HG03354 (cell line): ENCODE data around the gene TNFRSF1A.

Experiments used
- ATAC-seq: cut with Tn5 transposase; IDR thresholded peaks from one replicate; pipeline ENCODE4 v1.9.1; 2021; ENCODE audit warnings: mild to moderate bottlenecking; ENCODE audit not compliant: unreplicated experiment, poor library complexity, severe bottlenecking

The TNFRSF1A gene

DNA sequence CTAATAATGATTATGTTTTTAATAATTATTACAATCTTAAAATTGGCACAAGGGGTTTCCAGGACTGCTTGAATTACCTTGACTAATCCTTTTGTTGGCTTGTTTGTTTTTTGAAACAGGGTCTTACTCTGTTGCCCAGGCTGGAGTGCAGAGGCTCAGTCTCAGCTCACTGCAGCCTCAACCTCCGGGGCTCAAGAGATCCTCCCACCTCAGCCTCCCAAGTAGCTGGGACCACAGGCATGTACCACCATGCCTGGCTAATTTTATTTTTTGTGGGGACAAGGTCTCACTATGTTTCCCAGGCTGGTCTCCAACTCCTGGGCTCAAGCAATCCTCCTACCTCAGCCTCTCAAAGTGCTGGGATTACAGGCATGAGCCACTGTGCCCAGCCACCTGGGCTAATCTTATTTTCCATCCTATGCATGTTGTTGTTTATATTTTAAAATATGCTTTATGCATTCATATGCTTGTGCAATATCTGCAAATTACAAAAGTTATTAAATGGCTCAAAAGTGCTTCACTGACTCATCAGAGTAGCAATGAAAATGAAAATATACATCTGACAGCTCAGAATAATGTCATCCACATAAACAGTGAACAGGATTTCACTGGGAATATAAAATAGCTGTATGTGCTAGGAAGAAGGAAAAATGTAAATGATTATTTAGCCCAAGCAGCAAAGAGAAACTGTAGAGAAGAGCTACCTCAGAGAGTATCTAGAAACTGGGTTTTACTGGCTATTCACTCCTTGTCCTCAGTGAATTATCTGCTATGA is 56.2 kb downstream of the TNFRSF1A start:
- ATAC-seq: no peak

DNA sequence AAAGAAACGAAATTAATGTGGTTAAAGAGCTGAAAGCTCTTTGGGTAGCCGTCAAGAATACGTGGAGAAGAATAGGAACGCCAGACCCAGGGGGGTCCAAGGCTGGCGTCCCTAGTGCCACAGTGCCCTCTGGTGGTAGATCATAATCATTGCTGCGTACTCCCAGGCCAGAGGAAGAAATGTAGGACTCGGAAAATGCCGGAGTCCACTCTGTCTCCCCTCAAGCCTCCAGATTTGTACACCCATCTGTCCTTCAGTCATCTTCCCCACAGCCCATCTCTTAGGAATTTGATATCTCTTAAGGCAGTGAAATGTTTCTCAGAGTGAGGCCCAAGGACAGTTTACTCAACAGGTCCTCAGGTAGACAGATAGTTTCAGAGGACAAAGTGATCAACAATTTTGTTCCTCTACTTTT is 56.8 kb downstream of the TNFRSF1A start:
- peak; percentile 59 for ATAC-seq

DNA sequence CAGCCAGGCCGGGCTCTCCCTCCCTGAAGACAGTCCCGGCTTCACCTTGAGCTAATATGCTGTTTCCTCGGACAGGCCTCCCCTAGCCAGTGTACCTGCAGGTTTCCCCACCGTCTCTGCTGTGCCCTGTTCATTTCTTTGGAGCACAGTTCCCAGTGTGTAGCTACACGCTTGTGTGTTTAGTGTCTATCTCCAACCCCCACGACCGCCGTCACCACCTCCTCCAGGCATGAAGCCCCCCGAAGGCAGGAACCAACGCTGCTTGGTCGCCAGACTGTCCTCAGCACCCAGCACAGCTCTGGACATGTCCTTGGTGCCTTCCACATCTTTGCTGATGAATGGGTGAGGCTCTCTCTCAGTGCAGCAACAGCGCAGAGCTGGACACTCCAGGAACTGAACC is 57.6 kb downstream of the TNFRSF1A start:
- no peak for ATAC-seq

- ATAC-seq: no peak
These were observed 59.4 kb downstream of the TNFRSF1A start for GRCh38 chr12:6282453-6282840.

- ATAC-seq: no peak
These were observed 60.6 kb downstream of the TNFRSF1A start for GRCh38 chr12:6281081-6281809.

DNA sequence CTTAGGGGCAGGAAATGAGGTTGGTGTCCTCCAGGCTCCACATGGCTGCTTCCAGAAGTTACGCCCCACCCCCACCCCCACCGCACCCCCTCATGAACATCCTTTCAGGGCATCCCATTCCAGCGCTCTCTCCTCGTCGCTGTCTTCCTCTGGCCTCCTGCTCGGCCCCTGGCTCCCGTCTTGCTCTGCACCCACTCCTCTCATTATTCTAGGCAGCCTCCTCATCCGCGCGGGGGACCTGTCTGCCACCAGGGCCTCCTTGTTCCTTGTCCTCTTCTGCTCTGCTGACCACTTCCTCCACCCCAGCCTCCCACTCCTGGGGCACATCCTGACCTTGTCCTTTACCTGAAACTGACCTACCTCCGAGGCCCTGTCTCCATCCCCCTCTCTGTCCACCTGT is 61.2 kb downstream of the TNFRSF1A start:
- ATAC-seq: no peak

DNA sequence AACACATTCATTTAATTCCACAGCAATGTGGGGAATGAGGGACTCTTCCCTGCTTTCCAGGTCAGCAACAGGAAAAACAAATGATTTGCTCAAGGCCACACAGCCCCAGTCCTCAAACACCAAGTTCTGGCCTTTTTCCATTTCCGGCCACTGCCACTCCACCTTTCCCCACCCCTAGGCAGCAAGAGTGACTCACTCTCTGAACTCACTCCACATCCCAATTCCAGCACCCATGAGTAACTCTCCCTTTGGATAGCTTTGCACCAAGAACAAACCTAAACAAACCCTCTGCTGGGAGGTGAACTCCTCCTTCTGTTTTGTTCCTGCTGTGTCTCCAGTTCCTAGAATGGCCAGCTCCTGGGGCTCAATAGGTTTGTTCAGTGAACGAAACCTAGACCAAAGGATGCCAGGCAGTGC is 61.8 kb downstream of the TNFRSF1A start:
- no peak for ATAC-seq

- ATAC-seq: no peak
These were observed 62.2 kb downstream of the TNFRSF1A start for GRCh38 chr12:6279631-6280030.

GRCh38 chr12:6279256-6279628 is 62.6 kb downstream of the TNFRSF1A start:
- ATAC-seq: no peak
